ENCODE data around the gene PPP1R1A.

- TF ChIP-seq CTCF (IDR thresholded peaks at IDR 0.05): no peak
- TF ChIP-seq EZH2 (IDR thresholded peaks at IDR 0.05; ENCODE audit: borderline replicate concordance, insufficient read depth, low read depth, low read length, poor library complexity, severe bottlenecking): no peak
These were observed 46.6 kb downstream of the PPP1R1A start for GRCh38 chr12:54541751-54542290.

All from B cell (primary cell).